ENCODE measurements around the gene FOXB1. TPM values are rescaled to one million over a fixed set of nuclear protein-coding genes. Genes with fewer than 3 reads are reported as not detected.

Gene FOXB1
- total RNA-seq, 2 donors from 2014 or later = not detected

- DNase-seq (no peak), ATAC-seq (no peak)
- intact Hi-C loops (cut with DNase I, micrococcal nuclease) = no loop called here
These were observed 6.0 kb downstream of the FOXB1 start for GRCh38 chr15:60009980-60010732.

GRCh38 chr15:60010858-60011257 lies 6.7 kb downstream of the FOXB1 start:
- ATAC-seq (no peak), DNase-seq (no peak)

DNA sequence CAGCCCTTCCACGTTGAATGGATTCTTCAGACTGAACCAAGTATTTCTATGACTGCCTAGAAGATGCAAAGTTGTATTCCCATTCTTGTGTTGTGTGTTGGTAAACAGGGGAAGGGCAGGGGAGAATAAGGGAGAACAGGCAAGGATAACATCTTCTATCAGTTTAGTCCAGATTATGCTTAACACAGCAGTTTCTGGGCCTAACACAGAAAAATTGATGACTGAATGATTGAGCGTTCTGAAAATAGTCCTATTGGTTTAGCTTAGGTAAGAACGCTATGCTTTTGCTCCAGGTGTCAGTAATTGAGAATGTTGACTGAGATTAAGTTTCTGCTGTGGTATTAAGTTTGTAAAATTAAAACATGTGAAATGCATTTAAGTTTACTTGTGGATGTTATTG lies 8.6 kb downstream of the FOXB1 start:
- no peak for ATAC-seq
- DNase-seq = no peak
- intact Hi-C loops (cut with DNase I, micrococcal nuclease) = no loop called here

More at GRCh38 chr15:60010858-60011257, 6.7 kb downstream of the FOXB1 start:
- intact Hi-C loops (cut with DNase I, micrococcal nuclease) = no loop called here

GRCh38 chr15:60017538-60018520 lies 13.7 kb downstream of the FOXB1 start:
- ATAC-seq = no peak
- no peak for DNase-seq
- intact Hi-C loops (cut with DNase I, micrococcal nuclease) = no loop called here

DNA sequence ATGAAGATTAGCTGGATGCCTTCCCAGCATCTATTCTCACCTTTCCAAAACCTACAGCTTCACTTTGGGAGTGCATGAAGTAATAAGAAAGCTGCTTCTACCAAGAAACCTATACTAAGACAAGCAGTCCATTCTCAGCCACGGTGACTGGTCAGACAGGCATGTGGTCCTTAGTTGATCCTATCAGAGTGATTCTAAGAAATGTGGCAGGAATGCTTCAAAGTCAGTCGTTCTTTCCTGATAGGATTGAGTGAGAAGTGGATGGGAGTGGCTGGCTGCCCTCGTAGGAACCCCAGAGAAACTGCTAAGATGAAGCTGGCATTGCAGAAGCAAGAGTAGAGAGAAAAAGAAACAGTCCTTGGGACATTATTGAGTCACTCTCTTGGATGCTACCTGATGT lies 16.6 kb downstream of the FOXB1 start:
- ATAC-seq (no peak), DNase-seq (no peak)
- intact Hi-C loops (cut with DNase I, micrococcal nuclease) = no loop called here

DNA sequence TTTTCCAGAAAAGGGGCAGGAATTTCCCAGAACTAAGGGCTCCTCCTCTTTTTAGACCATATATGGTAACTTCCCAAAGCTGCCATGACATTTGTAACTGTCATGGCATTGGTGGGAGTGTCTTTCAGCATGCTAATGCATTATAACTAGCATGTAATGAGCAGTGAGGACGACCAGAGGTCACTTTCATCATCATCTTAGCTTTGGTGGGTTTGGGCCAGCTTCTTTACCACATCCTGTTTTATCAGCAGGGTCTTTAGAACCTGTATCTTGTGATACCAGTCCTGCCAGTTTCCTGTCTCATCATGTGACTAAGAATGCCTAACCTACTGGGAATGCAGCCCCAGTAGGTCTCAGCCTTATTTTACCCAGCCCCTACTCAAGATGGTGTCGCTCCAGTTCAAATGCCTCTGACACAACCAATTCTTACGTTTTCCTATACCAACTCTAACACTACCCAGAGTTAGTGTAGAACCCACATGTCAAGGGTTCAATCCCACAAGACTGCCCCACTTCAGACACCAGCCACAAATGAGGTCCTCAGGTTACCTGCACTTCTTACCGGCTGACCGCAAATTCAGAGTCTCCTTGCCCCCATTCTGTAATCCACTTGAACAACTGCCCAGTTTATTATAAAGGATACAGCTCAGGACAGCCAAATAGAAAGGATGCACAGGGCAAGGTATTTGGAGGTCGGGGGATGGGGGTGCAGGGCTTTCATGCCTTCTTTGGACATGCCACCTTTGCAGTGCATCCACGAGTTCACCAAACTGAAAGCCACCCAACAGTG lies 17.7 kb downstream of the FOXB1 start:
- no peak for DNase-seq
- no peak for ATAC-seq
- intact Hi-C loops (cut with DNase I, micrococcal nuclease) = no loop called here

DNA sequence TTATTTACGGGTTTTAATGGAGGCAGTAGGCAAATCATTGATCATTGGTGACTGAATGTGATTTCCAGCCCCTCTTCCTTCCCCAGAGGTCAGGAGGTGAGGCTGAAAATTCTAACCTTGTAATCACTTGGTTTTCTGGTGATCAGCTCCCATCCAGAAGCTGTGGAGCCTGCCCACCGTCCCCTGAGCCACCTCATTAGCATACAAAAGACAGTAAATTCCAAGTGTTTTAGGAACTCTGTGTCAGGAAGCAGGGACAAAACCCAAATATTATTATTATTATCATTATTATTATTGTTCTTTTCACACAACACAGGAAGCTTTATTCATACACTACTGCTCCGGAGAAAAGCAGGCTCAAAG lies 18.2 kb downstream of the FOXB1 start:
- intact Hi-C loops (cut with DNase I, micrococcal nuclease) = no loop called here
- no peak for DNase-seq
- no peak for ATAC-seq

DNA sequence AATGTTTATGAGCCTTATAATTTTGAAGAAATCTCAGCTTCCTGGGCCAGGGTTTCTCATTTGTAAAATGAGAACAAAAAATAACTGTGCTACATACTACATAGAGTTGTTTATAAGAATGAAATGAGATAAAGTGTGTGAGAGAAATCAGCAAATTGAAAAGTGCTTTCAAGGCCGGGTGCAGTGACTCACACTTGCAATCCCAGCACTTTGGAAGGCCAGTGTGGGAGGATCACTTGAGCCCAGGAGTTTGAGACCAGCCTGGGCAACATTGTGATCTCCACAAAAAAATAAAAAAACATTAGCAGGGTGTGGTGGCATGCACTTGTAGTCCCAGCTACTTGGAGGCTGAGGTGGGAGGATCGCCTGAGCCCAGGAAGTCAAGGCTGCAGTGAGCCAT lies 22.4 kb downstream of the FOXB1 start:
- ATAC-seq (no peak), DNase-seq (no peak)
- intact Hi-C loops (cut with DNase I, micrococcal nuclease) = no loop called here

GRCh38 chr15:60035344-60035743 lies 31.2 kb downstream of the FOXB1 start:
- DNase-seq (no peak), ATAC-seq (no peak)
- intact Hi-C loops (cut with DNase I, micrococcal nuclease) = no loop called here

DNA sequence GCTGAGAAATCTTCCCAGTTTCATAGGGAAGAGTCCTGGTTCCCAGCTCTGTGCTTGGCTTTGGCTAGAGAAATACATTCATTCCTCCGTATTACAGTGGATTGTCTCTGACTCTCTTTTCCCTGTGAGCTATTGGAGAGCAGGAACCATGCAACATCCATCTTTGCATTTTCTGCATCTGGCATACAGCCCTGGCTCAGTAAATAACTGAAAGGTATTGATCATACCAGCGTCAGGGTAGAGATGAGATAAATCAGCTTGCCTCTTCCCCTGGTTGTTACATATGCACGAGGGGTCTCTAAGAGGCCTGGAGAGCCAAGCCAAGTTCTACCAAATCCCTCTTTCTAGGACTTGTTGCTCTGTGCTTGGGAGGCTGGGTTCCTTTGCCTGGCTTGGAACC lies 35.2 kb downstream of the FOXB1 start:
- no peak for DNase-seq
- intact Hi-C loops (cut with DNase I, micrococcal nuclease) = no loop called here
- ATAC-seq = no peak

DNA sequence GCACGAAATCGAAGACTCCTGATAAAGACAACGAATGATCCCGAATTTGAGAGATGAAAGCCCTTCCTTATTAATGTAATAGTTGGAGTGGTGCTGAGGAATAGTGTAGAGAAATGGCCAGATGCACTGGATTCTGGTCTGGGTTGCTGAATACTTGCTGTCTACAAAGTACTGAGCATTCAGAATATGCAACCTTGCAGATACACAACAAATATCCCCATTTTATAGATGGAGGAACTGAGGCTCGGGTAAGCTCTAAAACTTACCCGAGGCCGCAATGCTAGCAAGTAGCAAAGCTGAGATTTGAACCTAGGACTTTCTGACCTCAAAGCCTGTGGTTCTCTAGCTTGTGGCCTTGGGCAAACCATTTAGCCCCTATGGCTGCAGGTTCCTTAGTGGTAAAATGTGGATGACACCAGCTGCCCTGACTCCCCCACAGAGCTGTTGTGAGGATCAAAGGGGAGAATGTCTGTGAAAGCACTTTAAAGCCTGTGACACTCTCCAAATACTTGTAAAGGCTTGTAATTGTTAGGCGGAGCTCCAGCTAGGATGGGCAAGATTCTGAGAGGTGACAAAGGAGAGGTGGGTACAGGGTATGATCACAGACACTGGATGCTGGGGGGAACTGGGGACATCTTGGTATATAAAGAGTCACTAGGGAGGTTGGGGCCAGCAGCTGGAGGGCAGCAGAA lies 39.8 kb downstream of the FOXB1 start:
- ATAC-seq = no peak
- DNase-seq = no peak
- intact Hi-C loops (cut with DNase I, micrococcal nuclease) = no loop called here

GRCh38 chr15:60044636-60045270 lies 40.6 kb downstream of the FOXB1 start:
- ATAC-seq (no peak), DNase-seq (no peak)
- intact Hi-C loops (cut with DNase I, micrococcal nuclease) = no loop called here

DNA sequence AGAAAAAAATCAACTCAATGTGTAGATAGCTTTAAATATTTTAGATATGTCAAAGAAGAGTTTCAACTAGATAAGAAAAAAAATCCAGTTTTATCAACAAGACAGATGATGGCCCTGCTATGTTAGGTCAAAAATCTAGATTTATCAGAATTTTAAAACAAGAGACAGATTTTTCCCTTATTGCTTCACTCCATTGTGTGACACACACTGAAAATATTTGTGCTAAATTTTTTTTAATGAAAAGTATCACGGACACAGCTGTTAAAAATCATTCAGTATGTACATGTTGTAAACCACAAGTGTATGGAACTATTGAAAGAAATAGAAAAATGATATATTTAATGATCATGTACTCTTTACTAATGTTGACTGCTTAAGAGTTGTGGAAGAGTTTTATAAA lies 43.6 kb downstream of the FOXB1 start:
- intact Hi-C loops (cut with DNase I, micrococcal nuclease) = no loop called here
- DNase-seq (no peak), ATAC-seq (no peak)

DNA sequence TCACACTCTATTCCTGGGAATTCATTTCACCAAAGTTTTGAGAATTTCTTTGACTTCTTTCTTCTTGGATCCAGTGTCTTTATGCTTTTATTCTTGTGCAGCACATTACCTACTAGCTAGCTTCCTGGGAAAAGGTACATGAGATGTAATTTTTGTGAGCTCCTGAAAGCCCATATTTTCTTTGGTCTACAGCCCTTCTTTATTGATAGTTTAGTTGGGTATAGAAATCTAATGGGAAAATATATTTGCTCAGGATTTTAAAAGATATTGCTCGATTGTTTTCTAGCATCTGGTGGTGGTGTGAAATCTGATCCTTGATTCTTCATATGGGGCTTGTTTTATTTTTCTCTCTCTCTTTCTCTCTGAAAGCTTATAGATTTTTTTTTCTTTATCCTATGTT lies 45.8 kb downstream of the FOXB1 start:
- ATAC-seq = no peak
- intact Hi-C loops (cut with DNase I, micrococcal nuclease) = no loop called here
- no peak for DNase-seq

- no peak for DNase-seq
- no peak for ATAC-seq
- intact Hi-C loops (cut with DNase I, micrococcal nuclease) = no loop called here
These were observed 48.7 kb downstream of the FOXB1 start for GRCh38 chr15:60052796-60053195.

DNA sequence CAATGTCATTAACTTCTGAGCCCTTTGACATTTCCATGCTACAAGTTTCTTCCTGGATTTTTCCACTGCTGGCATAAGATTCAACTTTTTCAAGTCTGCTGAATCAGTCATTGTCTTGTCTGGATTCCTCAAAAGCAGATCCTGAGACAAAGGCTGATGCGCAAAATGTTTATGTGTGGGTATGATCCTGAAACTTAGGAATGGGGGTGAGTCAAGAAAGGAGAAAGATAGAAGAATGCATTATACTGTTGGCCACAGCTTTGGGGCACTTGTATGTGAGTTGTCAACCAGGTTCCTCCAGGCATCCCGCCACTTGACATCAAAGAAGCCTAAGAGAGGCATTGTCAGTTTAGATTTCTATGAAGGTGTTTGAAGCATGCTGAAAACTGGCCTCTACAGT lies 50.4 kb downstream of the FOXB1 start:
- intact Hi-C loops (cut with DNase I, micrococcal nuclease) = no loop called here
- no peak for DNase-seq

More for the DNA sequence above, 50.4 kb downstream of the FOXB1 start:
- no peak for ATAC-seq
